Loucy (cell line): ENCODE measurements around the gene PLEKHA1.

Experiments
- H2AFZ ChIP-seq: fragments of 200-600 bp; sonication (generic); 2 replicates; pipeline ENCODE4 v1.6.0; 2016; ENCODE audit warnings: antibody characterized with exemption, mild to moderate bottlenecking, low read length, moderate library complexity
- H3F3A ChIP-seq: fragments of 200-600 bp; 2 replicates; pipeline ENCODE4 v1.6.0; 2016; ENCODE audit warnings: antibody characterized with exemption, low read depth, mild to moderate bottlenecking
- H3K27me3 ChIP-seq: fragments of 200-600 bp; sonication (generic); 2 replicates; pipeline ENCODE4 v1.6.1; 2014; ENCODE audit warnings: low read length, mild to moderate bottlenecking; ENCODE audit not compliant: insufficient read depth, poor library complexity, severe bottlenecking
- H3K36me3 ChIP-seq: fragments of 200-600 bp; sonication (generic); 2 replicates; pipeline ENCODE4 v1.6.1; 2016; ENCODE audit warnings: low read length; ENCODE audit not compliant: insufficient read depth
- H3K4me1 ChIP-seq: fragments of 200-600 bp; sonication (generic); 2 replicates; pipeline ENCODE4 v1.5.1; 2014; ENCODE audit warnings: low read length, mild to moderate bottlenecking; ENCODE audit not compliant: insufficient read depth, poor library complexity, severe bottlenecking
- H3K4me2 ChIP-seq: fragments of 200-600 bp; sonication (generic); 2 replicates; pipeline ENCODE4 v1.6.0; 2014; ENCODE audit warnings: antibody characterized with exemption, low read length, low read depth, mild to moderate bottlenecking; ENCODE audit not compliant: poor library complexity, severe bottlenecking
- H3K4me3 ChIP-seq: fragments of 200-600 bp; sonication (generic); 2 replicates; pipeline ENCODE4 v1.5.1; 2014; ENCODE audit warnings: low read length, mild to moderate bottlenecking, mixed read lengths; ENCODE audit not compliant: poor library complexity, severe bottlenecking
- H3K79me2 ChIP-seq: fragments of 200-600 bp; sonication (generic); 2 replicates; pipeline ENCODE4 v1.6.1; 2014; ENCODE audit warnings: low read length; ENCODE audit not compliant: insufficient read depth
- H3K9ac ChIP-seq: fragments of 200-600 bp; sonication (generic); 2 replicates; pipeline ENCODE4 v1.6.0; 2014; ENCODE audit warnings: mild to moderate bottlenecking, low read depth, low read length, moderate library complexity; ENCODE audit not compliant: poor library complexity, severe bottlenecking
- H3K9me2 ChIP-seq: fragments of 200-600 bp; sonication (generic); replicated peaks from 2 replicates; pipeline ENCODE4 v1.6.1; 2016; ENCODE audit warnings: low read depth, low read length, mixed read lengths
- H3K9me3 ChIP-seq: fragments of 200-600 bp; sonication (generic); 2 replicates; pipeline ENCODE4 v1.6.1; 2014; ENCODE audit warnings: mild to moderate bottlenecking, antibody characterized with exemption, low read length, low read depth; ENCODE audit not compliant: insufficient read depth
- H4K20me1 ChIP-seq: fragments of 200-600 bp; sonication (generic); 2 replicates; pipeline ENCODE4 v1.6.0; 2014; ENCODE audit warnings: antibody characterized with exemption, low read length, mild to moderate bottlenecking; ENCODE audit not compliant: insufficient read depth, poor library complexity, severe bottlenecking
- EZH2phosphoT487 ChIP-seq: fragments of 200-600 bp; IDR thresholded peaks from 2 replicates; pipeline ENCODE4 v1.6.1; 2018; ENCODE audit warnings: antibody characterized with exemption, mild to moderate bottlenecking, moderate library complexity, borderline replicate concordance
- TF ChIP-seq, protein P1 (sequence below): fragments of 200-600 bp; sonication (generic); conservative IDR thresholded peaks from 2 replicates; pipeline ENCODE4 v1.5.1; 2014; ENCODE audit warnings: mild to moderate bottlenecking, antibody characterized with exemption, low read length

The PLEKHA1 gene

DNA sequence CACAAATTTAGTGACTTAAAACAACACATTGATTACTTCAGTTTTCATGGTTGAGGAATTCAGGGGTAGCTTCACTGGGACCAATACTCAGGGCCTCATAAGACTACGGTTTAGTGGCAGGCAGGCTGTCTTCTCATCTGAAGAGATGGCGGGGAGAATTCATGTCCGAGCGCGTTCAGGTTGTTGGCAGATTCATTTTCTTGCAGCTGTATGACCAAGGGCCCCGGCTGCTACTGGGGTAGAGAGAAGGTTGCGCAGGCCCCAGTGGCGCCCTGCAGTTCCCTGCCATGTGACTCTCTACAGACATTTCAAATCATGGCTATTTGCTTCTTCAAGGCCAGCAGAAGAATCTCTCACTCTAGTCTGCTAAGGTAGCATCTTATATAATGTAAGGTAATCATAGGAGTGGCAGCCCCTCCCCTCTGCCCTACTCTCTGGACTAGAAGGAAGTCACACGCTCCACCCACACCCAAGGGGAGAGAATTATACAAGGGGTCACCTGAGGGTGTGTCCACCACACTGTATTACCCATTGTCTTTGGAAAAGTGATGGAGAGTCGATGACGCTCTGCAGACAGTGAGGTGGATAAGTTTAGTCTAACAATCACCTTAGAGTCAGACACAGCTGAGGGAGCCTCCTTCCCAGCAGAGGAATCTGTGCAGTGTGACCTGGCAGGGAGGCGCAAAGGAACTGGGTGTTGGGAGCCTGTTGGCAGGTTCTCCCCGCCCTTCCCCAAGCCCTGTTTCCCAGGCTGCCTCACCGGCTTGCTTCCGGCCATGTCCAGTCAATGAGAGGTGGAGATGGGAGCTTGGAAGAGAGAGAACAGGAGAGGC is 35.7 kb upstream of the PLEKHA1 start:
- H3K4me2 ChIP-seq, result no peak overlapping the region
- no peak overlapping the region for H2AFZ ChIP-seq

GRCh38 chr10:122341141-122341810 is 33.2 kb upstream of the PLEKHA1 start:
- H3K4me2 ChIP-seq, result no peak overlapping the region

More for the DNA sequence above, 35.7 kb upstream of the PLEKHA1 start:
- H3K79me2 ChIP-seq, result no peaks in the 10 kb centered on the region
- H3K27me3 ChIP-seq, result no peaks in the 10 kb centered on the region
- no peaks in the 10 kb centered on the region for H4K20me1 ChIP-seq
- H3F3A ChIP-seq, result no peaks in the 10 kb centered on the region
- H3K9me3 ChIP-seq, result no peaks in the 10 kb centered on the region
- H3K9ac ChIP-seq, result no peak overlapping the region
- H3K4me1 ChIP-seq, result no peaks in the 10 kb centered on the region
- TF ChIP-seq, protein P1, sequence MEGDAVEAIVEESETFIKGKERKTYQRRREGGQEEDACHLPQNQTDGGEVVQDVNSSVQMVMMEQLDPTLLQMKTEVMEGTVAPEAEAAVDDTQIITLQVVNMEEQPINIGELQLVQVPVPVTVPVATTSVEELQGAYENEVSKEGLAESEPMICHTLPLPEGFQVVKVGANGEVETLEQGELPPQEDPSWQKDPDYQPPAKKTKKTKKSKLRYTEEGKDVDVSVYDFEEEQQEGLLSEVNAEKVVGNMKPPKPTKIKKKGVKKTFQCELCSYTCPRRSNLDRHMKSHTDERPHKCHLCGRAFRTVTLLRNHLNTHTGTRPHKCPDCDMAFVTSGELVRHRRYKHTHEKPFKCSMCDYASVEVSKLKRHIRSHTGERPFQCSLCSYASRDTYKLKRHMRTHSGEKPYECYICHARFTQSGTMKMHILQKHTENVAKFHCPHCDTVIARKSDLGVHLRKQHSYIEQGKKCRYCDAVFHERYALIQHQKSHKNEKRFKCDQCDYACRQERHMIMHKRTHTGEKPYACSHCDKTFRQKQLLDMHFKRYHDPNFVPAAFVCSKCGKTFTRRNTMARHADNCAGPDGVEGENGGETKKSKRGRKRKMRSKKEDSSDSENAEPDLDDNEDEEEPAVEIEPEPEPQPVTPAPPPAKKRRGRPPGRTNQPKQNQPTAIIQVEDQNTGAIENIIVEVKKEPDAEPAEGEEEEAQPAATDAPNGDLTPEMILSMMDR, result no peak
- TF ChIP-seq EZH2phosphoT487, result no peak
- H3K36me3 ChIP-seq, result no peaks in the 10 kb centered on the region
- H3K9me2 ChIP-seq, result no peaks in the 10 kb centered on the region
- H3K4me3 ChIP-seq, result no peak overlapping the region

DNA sequence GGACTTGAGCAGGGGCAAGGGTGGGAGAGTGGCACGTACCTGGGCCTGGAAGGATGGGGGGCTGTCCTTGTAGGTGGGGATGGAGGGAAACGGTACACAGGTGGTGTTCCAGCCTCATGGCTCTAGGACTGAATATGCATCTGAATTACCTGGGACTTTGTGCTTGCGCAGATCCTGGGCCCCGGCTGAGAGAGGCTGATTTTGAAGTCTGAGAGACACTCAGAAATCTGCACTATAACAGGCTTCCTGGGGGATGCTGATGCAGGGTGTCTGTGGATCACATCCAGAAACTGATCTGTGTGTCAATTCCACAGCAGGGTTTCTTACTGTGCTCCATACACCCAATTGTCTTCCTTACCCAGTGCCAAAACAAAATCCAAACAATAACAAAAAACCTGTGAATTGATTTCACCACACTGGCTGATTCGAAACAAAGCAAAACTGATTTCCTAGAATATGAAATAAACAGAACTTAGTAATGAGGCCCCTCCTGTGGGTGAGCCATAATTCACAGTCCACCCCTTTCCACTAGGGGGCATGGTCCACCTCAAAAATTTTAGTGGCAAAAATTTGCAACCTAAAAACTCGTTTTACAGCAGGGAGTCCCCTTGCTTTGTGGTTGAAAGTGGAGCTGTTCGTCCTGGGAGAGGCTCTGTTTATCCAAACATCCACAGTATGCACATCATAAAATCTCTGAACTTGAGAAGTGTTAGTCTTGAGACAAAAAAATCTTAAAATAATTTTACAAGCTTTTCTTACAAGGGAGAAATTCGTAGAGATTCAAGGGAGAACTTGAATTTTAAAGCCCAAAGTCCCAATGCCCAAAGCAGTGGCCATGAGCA is 32.0 kb upstream of the PLEKHA1 start:
- Histone ChIP-seq H3K4me1 (no peaks in the 10 kb centered on the region), H3K4me2 (no peak overlapping the region), H3K9ac (no peak overlapping the region), H2AFZ (no peak overlapping the region; the same call in 1 of the 2 replicates), H4K20me1 (no peaks in the 10 kb centered on the region), H3K9me3 (no peaks in the 10 kb centered on the region), H3K79me2 (no peaks in the 10 kb centered on the region), H3K36me3 (no peaks in the 10 kb centered on the region), H3K4me3 (no peak overlapping the region), H3F3A (no peaks in the 10 kb centered on the region), H3K9me2 (no peaks in the 10 kb centered on the region), H3K27me3 (no peaks in the 10 kb centered on the region)
- TF ChIP-seq EZH2phosphoT487, result no peak
- TF ChIP-seq, protein P1, result peak; percentile 79

More at GRCh38 chr10:122341141-122341810, 33.2 kb upstream of the PLEKHA1 start:
- Histone ChIP-seq H2AFZ (no peak overlapping the region), H3K9ac (no peak overlapping the region), H3F3A (no peaks in the 10 kb centered on the region), H3K27me3 (no peaks in the 10 kb centered on the region), H3K4me1 (no peaks in the 10 kb centered on the region), H3K9me3 (no peaks in the 10 kb centered on the region), H4K20me1 (no peaks in the 10 kb centered on the region), H3K9me2 (no peaks in the 10 kb centered on the region), H3K79me2 (no peaks in the 10 kb centered on the region), H3K36me3 (no peaks in the 10 kb centered on the region), H3K4me3 (no peak overlapping the region)
- TF ChIP-seq, protein P1, result no peak
